HUES64 (cell line): Measurements from ENCODE around the gene PDE6B.
"Not testable (repeated sequence)": the region's sequence is repeated elsewhere in the genome, so short reads cannot be mapped to it uniquely, and the experiment has no call there.

Experiments
- H3K27ac ChIP-seq: 2 replicates; pipeline ENCODE4 v1.7.0; 2013; ENCODE audit warnings: low read depth, low read length, inconsistent platforms
- H3K27me3 ChIP-seq: 2 replicates; pipeline ENCODE4 v1.6.1; 2013; ENCODE audit warnings: mild to moderate bottlenecking, low read length; ENCODE audit not compliant: insufficient read depth
- H3K36me3 ChIP-seq: 2 replicates; pipeline ENCODE4 v1.6.1; 2013; ENCODE audit warnings: mild to moderate bottlenecking, low read length; ENCODE audit not compliant: insufficient read depth
- H3K4me1 ChIP-seq: 2 replicates; pipeline ENCODE4 v1.6.1; 2013; ENCODE audit warnings: mild to moderate bottlenecking, low read length, moderate library complexity; ENCODE audit not compliant: insufficient read depth
- H3K4me3 ChIP-seq: 2 replicates; pipeline ENCODE4 v1.5.1; 2013; ENCODE audit warnings: mild to moderate bottlenecking, low read length, moderate library complexity
- H3K9ac ChIP-seq: 2 replicates; pipeline ENCODE4 v1.6.1; 2013; ENCODE audit warnings: mild to moderate bottlenecking, low read depth, low read length
- H3K9me3 ChIP-seq: 2 replicates; pipeline ENCODE4 v1.6.1; 2013; ENCODE audit warnings: low read depth, low read length; ENCODE audit not compliant: insufficient read depth
- WGBS: fragments of 150-250, 120-280 bp; methylation state at CpG from one replicate; pipeline ENCODE4 v1.1.7; 2013; ENCODE audit warnings: missing lambda C conversion rate; 5-methylcytosine and 5-hydroxymethylcytosine counted together

Gene PDE6B

DNA sequence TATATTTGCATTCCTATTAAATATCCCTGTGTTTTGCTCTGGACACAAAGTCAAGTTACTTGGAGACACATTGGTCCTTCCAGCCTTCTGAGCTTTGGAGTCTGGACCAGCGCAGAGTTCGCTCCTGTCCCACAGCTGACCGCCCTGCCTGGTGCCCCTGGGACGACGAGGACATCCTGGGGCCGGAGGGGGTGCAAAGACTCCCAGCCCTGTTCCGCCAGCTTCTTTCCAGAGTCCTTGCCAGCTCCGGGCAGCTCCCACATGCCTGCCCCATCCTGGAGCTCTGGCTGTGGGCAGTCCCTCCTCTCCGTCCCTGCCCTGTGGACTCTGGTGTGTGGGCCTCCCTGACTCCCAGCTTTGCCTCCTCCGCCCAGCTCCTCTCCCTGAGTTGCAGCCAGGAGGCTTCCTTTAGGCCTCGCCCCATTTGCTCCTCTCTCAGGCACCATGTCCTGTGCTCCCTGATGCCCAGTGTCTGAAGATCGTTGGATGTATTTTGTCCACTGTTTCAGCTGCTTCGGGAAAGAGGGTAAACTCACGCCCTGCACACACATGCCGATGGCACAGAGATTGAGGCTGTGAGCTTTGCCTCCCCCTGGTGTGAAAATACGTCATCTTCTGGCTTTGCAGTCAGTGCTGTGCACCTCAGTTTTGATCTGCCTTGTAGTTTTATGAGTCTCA is 75.4 kb downstream of the PDE6B start:
- no peaks in the 10 kb centered on the region for H3K4me1 ChIP-seq
- H3K9ac ChIP-seq = no peak overlapping the region
- 90% methylated on average over 16 of the region's 16 CpGs for WGBS
- H3K36me3 ChIP-seq = no peaks in the 10 kb centered on the region
- no peak overlapping the region for H3K4me3 ChIP-seq
- no peak overlapping the region for H3K27ac ChIP-seq
- peaks cover 8% of the 10 kb centered on the region; the same call in 1 of the 2 replicates for H3K27me3 ChIP-seq
- no peaks in the 10 kb centered on the region for H3K9me3 ChIP-seq

DNA sequence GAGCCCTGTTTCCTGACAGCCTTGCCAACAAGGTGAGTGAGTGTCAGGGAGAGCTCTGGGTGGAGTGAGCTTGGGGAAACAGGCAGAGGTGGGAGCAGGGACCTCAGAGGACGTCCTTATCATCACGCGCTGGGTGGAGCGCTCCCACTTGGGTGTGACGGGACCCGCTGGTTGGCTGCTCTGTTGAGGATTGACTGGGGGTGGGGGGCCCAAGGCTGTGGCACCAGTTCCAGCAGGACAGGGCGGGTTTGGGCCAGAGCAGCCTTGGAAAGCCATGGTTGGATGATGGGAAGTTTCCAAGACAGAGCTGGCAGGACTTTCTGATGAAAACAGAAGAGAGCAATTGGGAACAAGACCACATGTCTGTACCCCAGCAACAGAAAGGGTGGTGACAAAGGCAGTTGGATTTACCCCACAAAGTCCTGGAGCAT is 77.3 kb downstream of the PDE6B start:
- WGBS = 89% methylated on average over 7 of the region's 7 CpGs
- Histone ChIP-seq H3K27ac (no peak overlapping the region), H3K4me1 (0 out of 2 replicates have a peak, but pooled peaks cover 4% of the 10 kb centered on the region)

DNA sequence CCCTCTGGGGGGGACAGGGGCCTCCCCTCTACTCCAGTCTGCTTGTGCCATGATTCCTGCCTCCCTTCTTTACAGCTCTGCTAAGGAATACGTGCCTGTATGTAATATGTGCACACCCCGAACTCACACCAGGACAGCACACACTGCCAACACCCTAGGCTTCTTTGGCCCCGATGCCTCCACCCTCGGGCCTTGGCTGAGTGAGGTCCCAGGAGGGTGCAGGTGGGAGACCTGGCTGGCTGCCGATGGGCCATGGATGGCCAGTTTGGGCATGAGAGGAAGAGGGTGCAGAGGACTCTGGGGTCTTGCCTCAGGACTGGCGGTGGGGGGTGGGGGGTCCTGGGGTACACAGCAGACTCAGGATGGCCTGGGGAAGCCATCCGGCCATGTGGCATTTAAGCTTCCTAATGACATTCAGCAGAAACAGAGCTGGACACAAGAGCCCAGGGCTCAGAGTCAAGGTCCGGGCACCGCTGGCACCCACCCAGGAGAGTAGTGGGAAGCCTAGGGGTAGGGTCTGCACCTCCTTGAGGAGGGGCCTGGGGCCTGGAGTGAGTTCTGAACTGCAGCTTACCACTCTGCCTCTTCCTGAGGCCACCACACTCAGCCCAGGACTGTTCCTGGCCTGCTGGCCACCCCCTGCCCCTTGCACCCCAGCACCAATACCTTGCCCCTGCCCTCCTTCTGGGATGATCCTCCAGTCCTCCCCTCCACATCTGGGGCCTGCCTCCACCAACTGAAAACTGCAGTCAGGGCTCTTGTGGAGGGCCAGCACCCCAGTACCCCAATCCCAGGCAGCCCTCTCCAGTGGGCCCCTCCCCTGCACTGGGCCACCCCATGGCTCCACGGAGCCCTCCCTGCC is 78.2 kb downstream of the PDE6B start:
- Histone ChIP-seq H3K9me3 (no peaks in the 10 kb centered on the region), H3K27me3 (peaks cover 8% of the 10 kb centered on the region; the same call in 1 of the 2 replicates), H3K4me1 (0 out of 2 replicates have a peak, but pooled peaks cover 4% of the 10 kb centered on the region), H3K36me3 (no peaks in the 10 kb centered on the region), H3K9ac (no peak overlapping the region), H3K4me3 (no peak overlapping the region), H3K27ac (no peak overlapping the region)
- 89% methylated on average over 10 of the region's 10 CpGs for WGBS

More for the DNA sequence above, 77.3 kb downstream of the PDE6B start:
- Histone ChIP-seq H3K36me3 (no peaks in the 10 kb centered on the region), H3K4me3 (no peak overlapping the region), H3K27me3 (peaks cover 8% of the 10 kb centered on the region; the same call in 1 of the 2 replicates), H3K9me3 (no peaks in the 10 kb centered on the region), H3K9ac (no peak overlapping the region)

- WGBS = 92% methylated on average over 46 of the region's 46 CpGs
- Histone ChIP-seq H3K4me1 (0 out of 2 replicates have a peak, but pooled peaks cover 4% of the 10 kb centered on the region), H3K27me3 (peaks cover 8% of the 10 kb centered on the region; the same call in 1 of the 2 replicates), H3K9me3 (no peaks in the 10 kb centered on the region), H3K36me3 (0 out of 2 replicates have a peak, but pooled peaks cover 2% of the 10 kb centered on the region), H3K9ac (no peak overlapping the region), H3K4me3 (no peak overlapping the region), H3K27ac (no peak overlapping the region)
Measured at GRCh38 chr4:704198-704891, 79.0 kb downstream of the PDE6B start.

- peaks cover 8% of the 10 kb centered on the region; the same call in 1 of the 2 replicates for H3K27me3 ChIP-seq
- no peaks in the 10 kb centered on the region for H3K9me3 ChIP-seq
- 0 out of 2 replicates have a peak, but pooled peaks cover 4% of the 10 kb centered on the region for H3K36me3 ChIP-seq
- no peak overlapping the region for H3K9ac ChIP-seq
- H3K4me1 ChIP-seq = 0 out of 2 replicates have a peak, but pooled peaks cover 4% of the 10 kb centered on the region
- 95% methylated on average over 1 of the region's 1 CpG for WGBS
- no peak overlapping the region for H3K27ac ChIP-seq
- H3K4me3 ChIP-seq = no peak overlapping the region; the same call in 1 of the 2 replicates
Measured at GRCh38 chr4:704971-705277, 79.6 kb downstream of the PDE6B start.

- peak within 1 kb of the TSS; percentile 98 for H3K4me3 ChIP-seq
- H3K9me3 ChIP-seq = no peaks in the 10 kb centered on the region
- peak within 1 kb of the TSS; percentile 99 for H3K9ac ChIP-seq
- H3K27ac ChIP-seq = peak within 1 kb of the TSS; percentile 82
- peaks cover 8% of the 10 kb centered on the region; the same call in 1 of the 2 replicates for H3K27me3 ChIP-seq
- peaks cover 10% of the 10 kb centered on the region for H3K36me3 ChIP-seq
- WGBS = 2% methylated on average over 81 of the region's 82 CpGs
- 0 out of 2 replicates have a peak, but pooled peaks cover 4% of the 10 kb centered on the region for H3K4me1 ChIP-seq
Measured at GRCh38 chr4:705278-706082, 80.1 kb downstream of the PDE6B start, which contains the start of gene PCGF3. Gene PCGF3, plus strand, starts transcription at chr4:705832. Its CDS starts 27,849 bp downstream, at chr4:733681.

- H3K4me1 ChIP-seq, H3K27me3 ChIP-seq, H3K9me3 ChIP-seq: not testable (repeated sequence)
- peak overlapping the region; percentile 98 for H3K4me3 ChIP-seq
- H3K36me3 ChIP-seq = peaks cover 14% of the 10 kb centered on the region
- peak overlapping the region; percentile 82 for H3K27ac ChIP-seq
- WGBS = 4% methylated on average over 21 of the region's 21 CpGs
- H3K9ac ChIP-seq = peak overlapping the region; percentile 99
Measured at GRCh38 chr4:706083-706633, 80.8 kb downstream of the PDE6B start.

GRCh38 chr4:706834-707598 is 81.6 kb downstream of the PDE6B start:
- no peak overlapping the region for H3K27ac ChIP-seq
- peak overlapping the region; percentile 25 for H3K9ac ChIP-seq
- WGBS = 77% methylated on average over 21 of the region's 21 CpGs
- peaks cover 8% of the 10 kb centered on the region; the same call in 1 of the 2 replicates for H3K27me3 ChIP-seq
- peak overlapping the region; percentile 98 for H3K4me3 ChIP-seq
- 0 out of 2 replicates have a peak, but pooled peaks cover 4% of the 10 kb centered on the region for H3K4me1 ChIP-seq
- peaks cover 14% of the 10 kb centered on the region for H3K36me3 ChIP-seq
- no peaks in the 10 kb centered on the region for H3K9me3 ChIP-seq

GRCh38 chr4:707929-708630 is 82.7 kb downstream of the PDE6B start:
- 93% methylated on average over 11 of the region's 11 CpGs for WGBS
- no peak overlapping the region for H3K4me3 ChIP-seq
- peaks cover 14% of the 10 kb centered on the region for H3K36me3 ChIP-seq
- no peak overlapping the region for H3K9ac ChIP-seq
- H3K4me1 ChIP-seq = 0 out of 2 replicates have a peak, but pooled peaks cover 4% of the 10 kb centered on the region
- H3K27me3 ChIP-seq = peaks cover 8% of the 10 kb centered on the region; the same call in 1 of the 2 replicates
- no peak overlapping the region for H3K27ac ChIP-seq
- no peaks in the 10 kb centered on the region for H3K9me3 ChIP-seq
